Mesenteric fat pad (tissue), 1 donor: Measurements from ENCODE around the gene HEMK1. TPM values are rescaled to one million over a fixed set of nuclear protein-coding genes. Genes with fewer than 3 reads are reported as not detected.

Experiments
- DNase-seq: peaks from one replicate; pipeline ENCODE4 v3.0.0-alpha.2; 2020; ENCODE audit warnings: low spot score
- total RNA-seq: library from RNA; stranded (reverse); fragmentation: NEBNext Ultra II Directional; extraction: Animal tissue kit (Norgen Biotek cat#: 25700); gene quantifications from one replicate; pipeline ENCODE4 v1.2.1, GENCODE V29; 2021
- donor health status: DM: yes; HTN: yes; CAD: no.

The HEMK1 gene
- total RNA-seq, 1 donor from 2014 or later = 15.5 TPM

DNA sequence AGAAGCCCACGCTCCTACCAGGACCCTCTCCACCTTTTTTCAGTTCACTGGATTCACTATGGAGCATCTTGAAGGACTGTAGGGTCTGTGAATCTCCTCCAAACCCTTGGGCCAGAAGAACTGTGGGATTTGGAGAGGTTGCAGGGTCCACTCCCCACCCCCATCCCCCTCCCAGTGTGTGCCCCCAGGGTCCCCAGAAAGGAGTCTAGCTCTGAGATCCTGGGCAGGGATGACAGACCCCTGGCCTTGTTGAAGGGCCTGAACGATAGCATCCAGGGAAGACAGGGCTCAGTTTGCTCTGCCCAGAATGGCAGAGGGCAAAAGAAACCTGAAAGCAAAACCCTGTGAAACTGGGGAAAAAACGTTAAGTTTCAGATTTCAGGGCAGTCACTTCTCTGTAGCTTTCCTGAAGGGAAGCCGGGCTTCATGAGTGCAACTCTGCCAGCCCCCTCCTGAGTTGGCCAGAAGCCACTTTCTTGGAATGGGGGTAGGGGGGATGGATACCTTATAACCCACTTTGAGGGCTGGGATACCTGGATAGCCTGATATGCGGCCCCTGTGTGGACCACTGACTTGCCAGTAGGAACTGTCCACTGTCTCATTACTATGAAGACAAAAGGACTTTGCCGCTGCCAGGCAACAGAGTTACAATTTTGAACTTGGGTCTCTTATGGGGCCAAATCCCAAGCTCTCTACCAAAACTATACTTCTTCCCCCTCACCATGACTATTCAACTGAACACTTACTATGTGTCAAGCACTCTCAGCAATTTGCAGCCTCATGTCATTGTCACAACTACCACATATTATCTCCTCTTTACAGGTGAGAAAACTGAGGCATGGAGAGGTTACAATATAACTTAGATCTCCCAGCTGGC lies 43.9 kb downstream of the HEMK1 start:
- DNase-seq = no peak

GRCh38 chr3:50615190-50615589 lies 45.9 kb downstream of the HEMK1 start:
- DNase-seq = no peak

DNA sequence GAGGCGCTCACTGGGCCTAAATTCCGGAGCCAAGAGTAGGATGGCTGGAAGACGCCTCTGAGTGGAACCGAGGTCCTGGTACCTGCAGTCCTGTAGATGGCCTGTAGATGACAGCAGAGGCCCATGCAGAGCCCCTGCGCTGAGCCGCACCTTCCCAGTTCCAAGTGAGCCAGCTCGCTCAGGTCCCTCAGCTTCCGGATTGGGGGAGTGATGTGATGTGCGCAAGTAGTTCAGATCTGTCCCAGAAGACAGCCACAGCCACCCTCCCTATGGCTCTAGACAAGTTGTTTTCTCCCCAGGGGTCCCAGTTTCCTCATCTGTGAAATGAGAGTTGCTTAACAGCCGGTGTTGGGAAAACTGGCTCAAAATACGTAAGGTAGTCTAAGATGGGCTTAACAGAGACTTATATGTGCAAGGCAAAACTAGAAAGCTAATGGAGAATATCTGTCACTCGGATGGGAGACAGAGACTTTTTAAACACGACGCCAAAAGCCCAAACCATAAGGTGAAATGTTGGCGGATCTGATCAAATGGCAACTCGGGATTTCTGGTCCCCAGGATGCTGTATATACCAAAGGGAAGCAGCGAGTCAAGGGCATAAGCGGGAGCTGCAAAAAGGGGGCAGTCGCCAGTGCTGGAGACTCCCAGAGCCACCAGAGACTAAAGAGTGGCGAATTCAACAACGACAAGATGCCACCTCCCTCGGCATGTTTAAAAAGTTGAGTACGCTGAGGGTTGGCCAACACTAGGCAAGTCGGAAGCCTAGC lies 46.9 kb downstream of the HEMK1 start:
- no peak for DNase-seq

GRCh38 chr3:50616770-50617095 lies 47.4 kb downstream of the HEMK1 start:
- peak; percentile 96 for DNase-seq

DNA sequence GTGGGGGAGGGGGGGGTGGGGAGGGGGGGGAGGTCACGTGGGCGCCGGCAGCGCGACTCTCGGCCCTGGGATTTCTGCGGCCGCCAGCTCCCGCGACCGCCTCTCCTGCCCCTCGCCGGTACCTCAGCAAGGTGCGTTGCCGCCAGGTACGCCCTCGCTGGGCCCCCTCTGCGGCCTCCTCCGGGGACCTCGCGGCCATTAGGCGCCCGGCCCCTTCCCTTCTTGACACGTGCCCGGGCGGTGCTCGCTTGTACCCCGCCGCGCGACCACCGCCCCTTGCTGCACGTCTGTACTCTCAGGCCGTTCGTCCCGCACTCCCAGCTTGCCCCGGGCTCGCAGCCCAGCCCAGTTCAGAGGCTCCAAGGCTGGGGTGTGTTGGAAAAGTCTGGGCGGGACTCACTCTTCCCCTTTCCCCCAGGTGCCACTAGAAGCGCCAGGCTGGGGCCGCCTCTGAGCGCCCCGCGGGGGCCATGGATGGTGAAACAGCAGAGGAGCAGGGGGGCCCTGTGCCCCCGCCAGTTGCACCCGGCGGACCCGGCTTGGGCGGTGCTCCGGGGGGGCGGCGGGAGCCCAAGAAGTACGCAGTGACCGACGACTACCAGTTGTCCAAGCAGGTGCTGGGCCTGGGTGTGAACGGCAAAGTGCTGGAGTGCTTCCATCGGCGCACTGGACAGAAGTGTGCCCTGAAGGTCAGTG lies 47.9 kb downstream of the HEMK1 start, which contains the start of gene MAPKAPK3:
Gene MAPKAPK3, plus strand, starts transcription at position 56 of the 696 bp plus-strand sequence. Its CDS starts 415 bp downstream, at position 471.
- DNase-seq = no peak

DNA sequence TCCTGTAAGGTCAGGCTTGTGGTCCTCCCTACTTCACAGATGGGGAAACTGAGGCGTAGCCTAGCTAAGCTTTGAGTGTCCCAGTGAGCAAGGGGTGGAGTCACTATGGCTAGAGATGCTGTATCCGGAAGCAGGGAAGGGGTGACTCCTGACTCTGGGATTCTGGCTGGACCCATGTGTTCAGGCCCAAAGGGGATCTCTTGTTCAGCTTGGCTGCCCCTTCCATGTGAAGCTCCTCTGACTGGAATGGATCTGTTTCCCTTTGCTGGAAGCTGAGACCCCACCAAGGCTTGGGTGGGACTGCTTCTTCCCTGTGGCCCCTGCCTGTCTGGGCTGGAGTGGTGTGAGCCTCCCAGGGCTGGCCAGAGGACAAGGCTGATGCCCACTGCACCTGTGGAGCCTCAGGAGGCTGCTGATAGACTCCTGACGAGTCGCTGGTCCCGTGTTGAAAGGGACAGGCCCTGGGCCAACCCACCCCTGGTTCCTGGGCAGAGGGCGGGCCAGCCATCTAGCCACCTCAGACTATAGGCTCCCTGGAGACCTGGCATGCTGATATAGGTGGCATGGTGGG lies 48.7 kb downstream of the HEMK1 start:
- DNase-seq = no peak

DNA sequence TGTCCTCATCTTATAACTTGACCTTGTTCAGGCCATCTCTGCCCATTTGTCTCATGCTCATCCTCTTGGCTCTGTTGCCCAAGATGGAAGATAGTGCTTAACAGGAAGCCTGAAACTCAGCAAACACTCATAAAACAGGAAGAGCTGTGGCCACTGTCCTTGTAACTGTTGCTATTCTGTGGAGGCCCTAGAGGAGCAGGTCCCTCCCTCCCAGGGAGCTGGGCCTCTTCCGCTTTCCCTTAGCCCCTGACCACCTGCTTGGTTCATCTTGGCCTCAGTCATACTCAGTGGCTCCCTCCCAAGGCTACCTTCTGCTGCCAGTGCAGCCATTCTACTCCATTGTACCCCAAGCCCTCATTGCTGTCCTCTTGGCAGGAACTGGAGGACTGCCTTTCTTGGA lies 51.1 kb downstream of the HEMK1 start:
- DNase-seq = no peak

- no peak for DNase-seq
Measured at GRCh38 chr3:50620820-50621219, 51.5 kb downstream of the HEMK1 start.

DNA sequence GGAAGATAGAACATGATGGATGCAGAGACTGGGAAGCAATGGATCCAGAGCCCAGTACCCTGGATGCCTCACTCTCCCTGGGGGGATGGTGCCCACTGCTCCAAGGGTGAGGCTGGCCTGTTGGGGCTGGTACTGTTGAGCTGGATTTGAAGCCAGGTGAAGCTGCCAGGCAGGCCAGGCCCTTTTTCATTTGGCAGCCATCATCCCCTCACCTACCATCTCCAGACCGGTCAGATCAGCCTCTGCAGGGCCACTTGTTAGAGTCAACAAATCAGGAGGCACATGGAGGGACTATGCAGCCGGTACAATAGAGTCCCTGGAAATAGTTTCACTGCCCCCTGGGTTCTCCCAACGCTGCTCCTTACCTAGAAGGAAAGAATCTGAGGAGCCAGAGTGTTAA lies 53.6 kb downstream of the HEMK1 start:
- no peak for DNase-seq

- no peak for DNase-seq
Measured at GRCh38 chr3:50623840-50624474, 54.6 kb downstream of the HEMK1 start.

GRCh38 chr3:50624634-50625033 lies 55.3 kb downstream of the HEMK1 start:
- DNase-seq = no peak

GRCh38 chr3:50625231-50626182 lies 56.2 kb downstream of the HEMK1 start:
- DNase-seq = no peak

GRCh38 chr3:50626401-50626800 lies 57.1 kb downstream of the HEMK1 start:
- DNase-seq = no peak

GRCh38 chr3:50627407-50628051 lies 58.2 kb downstream of the HEMK1 start:
- DNase-seq = no peak

DNA sequence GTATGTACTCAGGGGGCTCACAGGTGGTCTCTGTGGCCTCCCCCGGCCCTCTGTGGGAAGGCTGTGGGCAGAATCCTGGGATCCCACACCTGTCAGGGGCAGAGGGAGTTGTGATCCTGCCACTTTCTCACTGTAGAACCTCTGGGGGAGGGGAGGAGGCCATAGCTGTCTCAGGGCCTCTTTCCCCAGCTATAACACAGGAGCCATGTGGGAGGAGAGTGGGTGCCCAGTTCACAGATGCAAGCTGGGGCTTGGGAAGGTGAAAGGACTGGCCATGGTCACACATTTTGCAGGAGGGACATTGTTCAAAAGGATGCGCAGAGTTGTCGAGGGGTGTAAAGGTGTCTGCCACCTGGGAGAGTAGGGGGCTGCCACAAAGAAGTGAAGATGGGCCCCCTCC lies 59.3 kb downstream of the HEMK1 start:
- no peak for DNase-seq

DNA sequence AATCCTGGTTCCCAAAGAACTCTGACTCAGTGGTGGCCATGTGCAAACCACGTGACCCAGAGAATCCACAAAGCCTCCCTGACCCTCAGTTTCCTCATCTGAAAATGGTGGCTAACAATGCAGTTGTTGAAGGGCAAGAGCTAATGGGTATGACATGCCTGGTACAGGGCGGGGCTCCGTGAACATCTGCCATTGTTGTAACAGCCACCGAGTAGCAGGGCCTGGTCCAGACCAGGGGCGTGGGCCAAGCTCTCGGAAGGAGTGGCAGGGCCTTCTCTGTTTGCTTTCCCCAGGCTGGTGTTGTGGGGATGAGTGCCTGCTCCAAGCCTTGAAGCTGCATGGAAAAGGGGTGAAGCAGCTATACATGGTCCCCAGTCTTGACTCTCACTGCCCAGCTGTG lies 61.1 kb downstream of the HEMK1 start:
- no peak for DNase-seq

DNA sequence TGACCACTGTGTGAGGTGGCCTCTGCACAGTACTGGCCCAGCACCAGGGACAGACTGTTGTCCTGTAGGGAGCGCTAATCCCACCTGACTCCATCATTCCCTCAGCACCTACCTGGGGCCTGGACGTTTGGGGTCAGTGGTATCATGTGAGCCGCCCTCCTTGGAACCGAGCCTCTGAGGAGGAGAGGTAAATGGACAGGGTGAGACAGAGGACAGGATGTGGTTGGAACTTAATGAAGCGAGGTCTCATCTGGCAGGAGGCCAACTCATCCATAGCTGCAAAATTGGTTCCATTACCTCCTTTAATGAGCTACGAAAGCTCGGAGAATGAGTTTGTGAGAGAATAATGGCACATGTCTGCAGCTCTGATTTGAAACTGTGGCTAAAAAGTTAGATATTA lies 61.6 kb downstream of the HEMK1 start:
- DNase-seq = no peak

- no peak for DNase-seq
Measured at GRCh38 chr3:50632450-50632849, 63.1 kb downstream of the HEMK1 start.

DNA sequence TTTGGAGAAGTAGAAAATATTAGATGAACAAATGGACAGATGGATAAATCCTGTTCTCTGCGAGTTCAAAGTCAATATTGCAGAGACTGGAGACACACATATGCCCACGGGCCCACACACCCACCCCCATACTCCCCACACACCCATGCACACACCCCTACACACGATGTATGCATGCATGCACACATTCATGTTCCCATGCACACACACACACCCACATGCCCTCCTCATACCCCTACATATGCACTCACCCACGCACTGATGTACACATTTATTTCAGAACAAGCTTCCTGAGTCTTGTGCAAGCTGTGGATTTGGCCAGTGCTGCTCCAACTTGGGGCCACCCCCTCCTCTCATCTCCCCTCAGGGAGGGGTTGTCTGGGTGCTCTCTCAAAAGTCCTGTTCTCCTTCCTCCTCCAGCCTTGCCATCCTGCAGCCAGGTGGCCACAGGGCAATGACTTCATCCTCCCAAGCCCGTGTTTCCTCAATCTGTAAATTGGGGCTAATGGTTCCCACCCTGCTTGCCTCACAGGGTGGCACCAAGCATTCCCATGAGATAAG lies 64.0 kb downstream of the HEMK1 start:
- no peak for DNase-seq
